Suprapubic skin (tissue), 4 donors: ENCODE measurements around the gene KLK3.

ENCODE experiments used
- CTCF ChIP-seq, 2 donors: fragments of 200-600 bp in 1 of 2; fragments of 450-650 bp in 1 of 2; sonication (generic) in 1 of 2; IDR thresholded peaks; one replicate each; pipeline ENCODE4 v1.5.1; 2016 to 2019; ENCODE audit warnings: antibody characterized with exemption in 2 of 2, mild to moderate bottlenecking in 1 of 2, moderate library complexity in 1 of 2
- EP300 ChIP-seq: sonication (generic); formaldehyde crosslinking; IDR thresholded peaks from one replicate; pipeline ENCODE4 v1.6.1; 2017; ENCODE audit warnings: antibody characterized with exemption
- POLR2AphosphoS5 ChIP-seq, 3 donors: sonication (generic); formaldehyde crosslinking; IDR thresholded peaks; one replicate each; pipeline ENCODE4 v1.6.1; 2017; ENCODE audit warnings: antibody characterized with exemption in 3 of 3

- no peak for TF ChIP-seq CTCF (IDR thresholded peaks at IDR 0.05)
- TF ChIP-seq EP300 = no peak
- TF ChIP-seq POLR2AphosphoS5 (IDR thresholded peaks at IDR 0.05) = no peak
These were observed 3.1 kb upstream of the KLK3 start for GRCh38 chr19:50851620-50852019.
